ENCODE measurements around the gene CHPT1.
"Not testable (repeated sequence)": the region's sequence is repeated elsewhere in the genome, so short reads cannot be mapped to it uniquely, and the experiment has no call there.

The CHPT1 gene

GRCh38 chr12:101675555-101675954 lies 21.9 kb upstream of the CHPT1 start:
- H3K4me3 ChIP-seq (ENCODE audit: low read depth, low read length), result no peak overlapping the region
- no peak for TF ChIP-seq POLR2A (IDR thresholded peaks at IDR 0.05; ENCODE audit: extremely low read depth, insufficient read length)
- no peak for TF ChIP-seq MAX (IDR thresholded peaks at IDR 0.05; ENCODE audit: low read depth, low read length)
- TF ChIP-seq CTCF (IDR thresholded peaks at IDR 0.05; ENCODE audit: low read depth, low read length), result no peak
- TF ChIP-seq MYC (IDR thresholded peaks at IDR 0.05; ENCODE audit: low read depth, low read length), result no peak
- no peak for DNase-seq (ENCODE audit: low read depth)

- not testable (repeated sequence) for H3K4me3 ChIP-seq (ENCODE audit: low read depth, low read length); DNase-seq (ENCODE audit: low read depth)
Observed at GRCh38 chr12:101676497-101676896, 20.9 kb upstream of the CHPT1 start.

- no peak for DNase-seq (ENCODE audit: low read depth)
- no peak for TF ChIP-seq MAX (IDR thresholded peaks at IDR 0.05; ENCODE audit: low read depth, low read length)
- no peak for TF ChIP-seq POLR2A (IDR thresholded peaks at IDR 0.05; ENCODE audit: extremely low read depth, insufficient read length)
- TF ChIP-seq MYC (IDR thresholded peaks at IDR 0.05; ENCODE audit: low read depth, low read length), result no peak
- TF ChIP-seq CTCF (IDR thresholded peaks at IDR 0.05; ENCODE audit: low read depth, low read length), result no peak
- no peak overlapping the region for H3K4me3 ChIP-seq (ENCODE audit: low read depth, low read length)
Observed at GRCh38 chr12:101678081-101678480, 19.4 kb upstream of the CHPT1 start.

- no peak for TF ChIP-seq MAX (IDR thresholded peaks at IDR 0.05; ENCODE audit: low read depth, low read length)
- TF ChIP-seq MYC (IDR thresholded peaks at IDR 0.05; ENCODE audit: low read depth, low read length), result no peak
- TF ChIP-seq POLR2A (IDR thresholded peaks at IDR 0.05; ENCODE audit: extremely low read depth, insufficient read length), result no peak
- no peak for TF ChIP-seq CTCF (IDR thresholded peaks at IDR 0.05; ENCODE audit: low read depth, low read length)
Observed at GRCh38 chr12:101680240-101680639, 17.2 kb upstream of the CHPT1 start.

GRCh38 chr12:101680647-101681046 lies 16.8 kb upstream of the CHPT1 start:
- DNase-seq (ENCODE audit: low read depth), result no peak
- TF ChIP-seq MAX (IDR thresholded peaks at IDR 0.05; ENCODE audit: low read depth, low read length) (no peak), CTCF (IDR thresholded peaks at IDR 0.05; ENCODE audit: low read depth, low read length) (no peak), POLR2A (IDR thresholded peaks at IDR 0.05; ENCODE audit: extremely low read depth, insufficient read length) (no peak), MYC (IDR thresholded peaks at IDR 0.05; ENCODE audit: low read depth, low read length) (no peak)
- H3K4me3 ChIP-seq (ENCODE audit: low read depth, low read length), result no peak overlapping the region

More at GRCh38 chr12:101680240-101680639, 17.2 kb upstream of the CHPT1 start:
- no peak for DNase-seq (ENCODE audit: low read depth)
- H3K4me3 ChIP-seq (ENCODE audit: low read depth, low read length), result no peak overlapping the region

GRCh38 chr12:101681627-101682026 lies 15.8 kb upstream of the CHPT1 start:
- DNase-seq (ENCODE audit: low read depth); H3K4me3 ChIP-seq (ENCODE audit: low read depth, low read length): not testable (repeated sequence)

GRCh38 chr12:101685092-101685491 lies 12.3 kb upstream of the CHPT1 start:
- H3K4me3 ChIP-seq (ENCODE audit: low read depth, low read length), result no peak overlapping the region
- no peak for TF ChIP-seq MAX (IDR thresholded peaks at IDR 0.05; ENCODE audit: low read depth, low read length)
- TF ChIP-seq MYC (IDR thresholded peaks at IDR 0.05; ENCODE audit: low read depth, low read length), result no peak
- no peak for TF ChIP-seq CTCF (IDR thresholded peaks at IDR 0.05; ENCODE audit: low read depth, low read length)
- TF ChIP-seq POLR2A (IDR thresholded peaks at IDR 0.05; ENCODE audit: extremely low read depth, insufficient read length), result no peak
- no peak for DNase-seq (ENCODE audit: low read depth)

Data from NB4 (cell line).